Thoracic aorta (tissue), 2 donors: ENCODE results near the gene PCBP3. TPM values are rescaled to one million over a fixed set of nuclear protein-coding genes. Genes with fewer than 3 reads are reported as not detected.

Source experiments
- ATAC-seq: fragments of 150-250 bp; one replicate; pipeline ENCODE4 v1.8.0; 2017; ENCODE audit warnings: low read depth; ENCODE audit not compliant: insufficient number of reproducible peaks, low FRiP score
- DNase-seq: peaks from one replicate; pipeline ENCODE4 v3.0.0-alpha.2; 2020; ENCODE audit warnings: low spot score
- H3K27ac ChIP-seq, 2 donors: fragments of 200-600 bp; sonication (generic); 1 replicate in 1 of 2; 2 replicates in 1 of 2; pipeline ENCODE4 v1.5.1; 2016; ENCODE audit warnings: mild to moderate bottlenecking in 2 of 2, moderate library complexity in 2 of 2
- H3K27me3 ChIP-seq: fragments of 200-600 bp; sonication (generic); replicated peaks from 2 replicates; pipeline ENCODE4 v1.6.0; 2016; ENCODE audit warnings: mild to moderate bottlenecking; ENCODE audit not compliant: insufficient read depth
- H3K36me3 ChIP-seq: fragments of 200-600 bp; sonication (generic); one replicate; pipeline ENCODE4 v1.5.1; 2016
- H3K4me1 ChIP-seq, 2 donors: fragments of 200-600 bp; sonication (generic); 1 replicate in 1 of 2; 2 replicates in 1 of 2; pipeline versions ENCODE4 v1.5.1 to v1.6.0; 2016; ENCODE audit warnings: low read depth in 2 of 2, mild to moderate bottlenecking in 1 of 2; ENCODE audit not compliant: control insufficient read depth in 1 of 2
- H3K4me3 ChIP-seq: fragments of 200-600 bp; sonication (generic); 2 replicates; pipeline ENCODE4 v1.5.1; 2016; ENCODE audit warnings: mild to moderate bottlenecking
- H3K9me3 ChIP-seq: fragments of 200-600 bp; sonication (generic); 2 replicates; pipeline ENCODE4 v1.5.1; 2016
- CTCF ChIP-seq: fragments of 200-600 bp; sonication (generic); IDR thresholded peaks from one replicate; pipeline ENCODE4 v1.5.1; 2019; ENCODE audit warnings: antibody characterized with exemption
- total RNA-seq, 2 donors: library from RNA; depleted of rRNA; stranded (reverse); fragments of >200 nt; gene quantifications; one replicate each; pipeline versions ENCODE4 v1.1.0 to v1.2.3, GENCODE V29; 2016

The PCBP3 gene
- total RNA-seq, 2 donors from 2014 or later, result 4.5 to 28.4 TPM

DNA sequence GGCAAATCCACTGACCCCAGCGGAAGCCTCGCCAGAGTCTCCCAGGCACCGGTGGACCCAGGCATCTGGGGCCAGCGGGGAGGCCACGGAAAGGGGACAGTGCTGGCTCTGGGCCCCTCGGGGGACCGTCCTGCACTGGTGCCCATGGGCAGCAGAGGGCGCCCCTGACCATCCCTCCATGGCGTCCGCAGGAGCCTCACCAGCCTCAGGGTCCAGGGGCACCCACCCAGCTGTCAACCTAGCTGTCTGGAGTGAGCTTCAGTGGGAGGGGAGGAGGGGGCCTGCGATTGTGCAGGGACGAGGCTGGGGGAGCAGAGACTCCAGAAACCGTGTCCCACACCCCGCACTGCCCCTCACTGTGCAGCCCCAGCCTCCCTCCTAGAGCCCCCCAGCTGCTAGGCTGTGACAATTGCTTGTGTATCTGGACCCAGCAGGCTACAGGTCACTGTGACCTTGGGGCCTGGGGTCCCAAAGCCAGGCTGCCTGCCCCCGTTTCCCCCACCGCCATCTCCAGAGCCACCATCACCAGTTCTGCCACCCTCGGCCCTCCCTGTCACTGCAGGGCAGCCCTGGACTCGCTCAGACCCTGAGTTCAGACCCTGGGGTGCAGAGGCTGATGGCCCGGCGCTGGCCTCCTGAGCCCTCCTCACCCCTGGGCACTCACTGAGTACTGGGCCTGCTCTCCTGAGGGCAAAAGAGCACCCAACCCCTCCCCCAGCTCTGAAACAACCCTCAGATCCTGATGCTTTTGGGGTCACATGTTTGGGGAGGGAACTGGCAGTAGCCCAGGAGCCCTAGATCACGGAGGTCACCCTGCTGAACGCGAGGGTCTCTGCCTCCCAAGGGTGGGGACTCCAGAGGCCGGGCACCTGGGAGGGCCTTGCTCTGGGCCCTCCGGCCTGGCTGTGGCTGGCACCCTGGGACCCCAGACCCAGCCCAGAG, 327.4 kb downstream of the PCBP3 start:
- Histone ChIP-seq H3K4me1 (peaks cover 17 to 51% of the 10 kb centered on the region in 2 donors), H3K27ac (peak overlapping the region; percentile 96 to 98), H3K27me3 (no peaks in the 10 kb centered on the region), H3K4me3 (no peak overlapping the region), H3K9me3 (no peaks in the 10 kb centered on the region), H3K36me3 (no peaks in the 10 kb centered on the region)
- ATAC-seq (no peak), DNase-seq (no peak)
- TF ChIP-seq CTCF, result peak; percentile 94

- Histone ChIP-seq H3K27ac (peak overlapping the region; percentile 96 to 98), H3K4me3 (peak overlapping the region; percentile 75), H3K9me3 (no peaks in the 10 kb centered on the region), H3K27me3 (no peaks in the 10 kb centered on the region), H3K4me1 (peaks cover 17 to 51% of the 10 kb centered on the region in 2 donors), H3K36me3 (no peaks in the 10 kb centered on the region)
- no peak for TF ChIP-seq CTCF
- ATAC-seq, result no peak
- no peak for DNase-seq
Measured at GRCh38 chr21:45971616-45972352, 328.3 kb downstream of the PCBP3 start.

DNA sequence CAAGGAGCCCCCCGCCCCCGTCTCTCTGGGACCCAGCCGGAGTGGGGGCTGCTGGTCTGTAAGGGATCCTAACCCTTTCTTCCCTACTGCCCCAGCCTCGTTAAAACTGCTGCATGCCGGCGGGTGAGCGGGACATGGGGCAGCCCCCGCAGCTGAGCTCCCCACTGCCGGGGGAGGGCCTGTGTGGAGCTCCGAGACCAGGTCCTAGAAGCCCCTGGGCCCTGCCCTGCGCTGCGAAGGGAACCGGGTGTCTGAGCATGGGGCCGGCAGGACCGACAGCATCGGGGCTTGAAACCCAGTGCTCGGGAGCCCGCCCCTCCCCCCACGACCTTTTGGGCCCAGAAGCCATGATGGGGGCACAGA, 328.8 kb downstream of the PCBP3 start:
- Histone ChIP-seq H3K27me3 (no peaks in the 10 kb centered on the region), H3K4me3 (peak overlapping the region; percentile 75), H3K4me1 (peaks cover 17 to 51% of the 10 kb centered on the region in 2 donors), H3K27ac (peak overlapping the region; percentile 96 to 98), H3K36me3 (no peaks in the 10 kb centered on the region), H3K9me3 (no peaks in the 10 kb centered on the region)
- ATAC-seq (no peak), DNase-seq (no peak)
- TF ChIP-seq CTCF, result no peak

- Histone ChIP-seq H3K9me3 (no peaks in the 10 kb centered on the region), H3K4me3 (peak overlapping the region; percentile 75), H3K36me3 (no peaks in the 10 kb centered on the region), H3K4me1 (peaks cover 17 to 51% of the 10 kb centered on the region in 2 donors), H3K27ac (peak overlapping the region; percentile 96 to 98), H3K27me3 (no peaks in the 10 kb centered on the region)
- TF ChIP-seq CTCF, result no peak
- DNase-seq, result no peak
- ATAC-seq, result peak; percentile 37
Measured at GRCh38 chr21:45972716-45973474, 329.4 kb downstream of the PCBP3 start.
